H1 (cell line): ENCODE data around the gene CCR2. TPM values are rescaled to one million over a fixed set of nuclear protein-coding genes. Genes with fewer than 3 reads are reported as not detected.

Source experiments
- BCL11A ChIP-seq, 2 experiments: IDR thresholded peaks; one replicate each; pipeline ENCODE4 v1.6.1; 2011; ENCODE audit warnings: low read depth in 2 of 2, low read length in 2 of 2, mild to moderate bottlenecking in 2 of 2
- EZH2 ChIP-seq: fragments of 200-600 bp; sonication (generic); IDR thresholded peaks from 2 replicates; pipeline ENCODE4 v1.7.1; 2012; ENCODE audit warnings: low read depth, mild to moderate bottlenecking, moderate library complexity, low read length, inconsistent platforms; ENCODE audit not compliant: severe bottlenecking
- FOSL1 ChIP-seq: IDR thresholded peaks from 2 replicates; pipeline ENCODE4 v1.6.1; 2011; ENCODE audit warnings: mild to moderate bottlenecking, low read depth, low read length, moderate library complexity; ENCODE audit not compliant: insufficient read depth
- RNF2 ChIP-seq: fragments of 200-900, 300-1000 bp; sonication (generic); IDR thresholded peaks from 2 replicates; pipeline ENCODE4 v1.7.1; 2016; ENCODE audit warnings: borderline replicate concordance, low read depth, mild to moderate bottlenecking, antibody characterized with exemption, low read length; ENCODE audit not compliant: poor library complexity, severe bottlenecking; ENCODE audit errors: missing control alignments
- SP4 ChIP-seq: IDR thresholded peaks from 2 replicates; pipeline ENCODE4 v1.6.1; 2012; ENCODE audit warnings: low read length, inconsistent platforms
- TBP ChIP-seq: IDR thresholded peaks from 2 replicates; pipeline ENCODE4 v1.6.1; 2011; ENCODE audit warnings: low read depth, low read length, improper control_type of control experiment
- TCF12 ChIP-seq: IDR thresholded peaks from 2 replicates; pipeline ENCODE4 v1.6.1; 2011; ENCODE audit warnings: low read depth, mild to moderate bottlenecking, low read length
- polyA plus RNA-seq, 7 experiments: library from polyadenylated mRNA; depleted of rRNA in 3 of 7; stranded (reverse) in 5 of 7; unstranded in 2 of 7; fragments of >200 nt in 5 of 7; fragments of 200-250 nt in 2 of 7; gene quantifications; 1 replicate in 5 of 7; 2 replicates in 1 of 7; 4 replicates in 1 of 7; pipeline versions ENCODE4 v1.2.1 to v1.2.3, GENCODE V29; 2011 to 2013; ENCODE audit warnings: missing spikeins in 2 of 7, mixed read lengths in 2 of 7
- total RNA-seq: library from RNA; stranded (reverse); fragmentation: NEBNext Ultra II Directional; extraction: Animal tissue kit (Norgen Biotek cat#: 25700); gene quantifications from 2 replicates; pipeline ENCODE4 v1.2.1, GENCODE V29; 2021

CCR2 gene
- total and polyA plus RNA-seq, 2 of the 8 experiments (the other 6 are each of a cell fraction or from before 2014, with no cell fraction given), result not detected

DNA sequence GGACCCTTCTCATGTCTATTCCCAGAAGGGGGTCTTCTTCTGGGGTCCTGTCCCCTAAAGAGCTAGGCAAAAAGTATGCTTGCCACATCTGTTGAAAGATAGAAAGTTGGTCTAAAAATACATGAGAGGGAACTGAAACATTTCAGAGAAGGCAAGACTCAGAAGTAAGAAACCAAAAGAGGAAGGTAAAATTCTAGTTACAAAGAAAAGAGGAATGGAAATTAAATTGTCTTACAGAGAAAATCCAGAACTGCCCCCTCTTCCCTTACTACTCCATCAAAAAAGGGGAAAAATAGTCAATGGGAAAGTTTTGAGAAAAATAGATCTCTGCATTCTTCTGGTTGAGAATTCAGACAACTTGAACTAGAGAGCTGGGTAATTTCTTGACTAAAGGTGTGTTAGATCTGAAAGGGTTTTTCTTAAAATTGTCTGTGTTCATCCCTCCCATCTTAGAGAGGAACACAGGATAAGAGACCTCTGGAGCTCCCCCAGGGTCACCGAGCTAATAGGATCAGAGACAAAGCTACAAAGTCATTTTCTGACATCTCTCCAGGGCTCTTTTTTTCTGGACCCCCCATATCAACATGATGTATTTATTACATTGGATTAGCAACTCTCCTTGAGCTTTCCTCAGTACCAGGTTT, 32.3 kb upstream of the CCR2 start (continued):
- no peak for TF ChIP-seq RNF2
- TF ChIP-seq SP4, result no peak
- no peak for TF ChIP-seq BCL11A (IDR thresholded peaks at IDR 0.05; ENCODE audit: low read depth in 2 of 2, low read length in 2 of 2)
- TF ChIP-seq TCF12, result no peak
- TF ChIP-seq FOSL1, result no peak
- TF ChIP-seq TBP, result no peak
- no peak for TF ChIP-seq EZH2
